GM19467 (cell line): ENCODE results near the gene KIAA0825.

Source experiments
- ATAC-seq: cut with Tn5 transposase; IDR thresholded peaks from one replicate; pipeline ENCODE4 v1.9.1; 2021; ENCODE audit warnings: mild to moderate bottlenecking, moderate library complexity; ENCODE audit not compliant: unreplicated experiment

The KIAA0825 gene

DNA sequence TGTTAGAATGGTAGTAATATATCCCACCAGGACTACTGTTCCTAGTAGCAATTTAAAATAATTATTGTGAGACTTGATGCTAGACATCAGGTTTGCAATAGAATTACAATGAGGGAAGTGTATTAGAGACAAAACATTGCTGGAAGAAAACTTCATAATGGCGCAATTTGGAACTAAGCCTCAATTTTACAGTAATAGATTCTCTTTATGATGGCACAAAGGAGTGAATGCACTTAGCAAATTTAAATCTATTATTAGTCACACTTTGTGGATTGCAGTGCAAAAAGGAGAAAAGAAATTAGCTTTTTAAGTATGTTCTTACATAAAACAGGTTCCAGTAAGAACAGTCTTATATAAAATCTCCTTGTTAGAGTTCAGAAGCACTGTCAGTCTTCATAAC lies 358.3 kb downstream of the KIAA0825 start:
- no peak for ATAC-seq

DNA sequence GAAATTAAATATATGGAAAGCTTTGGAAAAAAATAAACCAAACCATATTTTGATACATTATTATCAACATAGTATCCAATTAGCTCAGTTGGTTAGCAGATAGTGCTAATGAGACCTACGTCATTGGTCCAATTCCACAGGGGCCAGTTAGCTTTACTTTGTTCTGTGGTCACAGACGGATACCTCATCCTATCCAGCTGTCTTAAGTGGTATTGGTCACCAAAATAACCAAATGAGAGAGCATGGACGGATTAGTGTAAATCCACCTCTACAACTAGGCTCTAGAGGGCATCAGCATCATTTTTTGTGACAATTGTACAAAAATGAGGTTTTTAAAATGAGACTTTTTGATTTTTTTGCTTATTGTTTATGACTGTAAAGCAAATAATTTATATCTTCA lies 364.2 kb downstream of the KIAA0825 start:
- ATAC-seq = no peak

DNA sequence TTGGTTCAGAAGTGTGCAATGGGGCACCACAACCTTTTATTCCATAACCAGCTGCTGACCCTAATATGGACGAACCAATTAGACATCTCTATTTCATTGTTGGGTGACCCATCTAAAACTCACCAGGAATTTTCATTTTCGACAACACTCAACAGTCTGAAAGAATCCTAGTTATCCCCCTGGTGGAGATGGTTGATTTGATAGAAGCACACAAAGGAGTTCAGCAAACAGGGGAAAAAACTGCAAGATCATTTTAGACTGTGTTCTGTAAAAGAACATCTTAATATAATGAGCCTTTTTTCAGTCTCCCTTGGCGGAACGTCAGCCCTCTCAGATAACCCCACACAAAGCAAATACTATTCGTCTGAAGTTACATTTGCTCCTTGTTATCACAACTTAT lies 367.4 kb downstream of the KIAA0825 start:
- no peak for ATAC-seq

- no peak for ATAC-seq
Measured at GRCh38 chr5:94249430-94249829, 369.0 kb downstream of the KIAA0825 start.

DNA sequence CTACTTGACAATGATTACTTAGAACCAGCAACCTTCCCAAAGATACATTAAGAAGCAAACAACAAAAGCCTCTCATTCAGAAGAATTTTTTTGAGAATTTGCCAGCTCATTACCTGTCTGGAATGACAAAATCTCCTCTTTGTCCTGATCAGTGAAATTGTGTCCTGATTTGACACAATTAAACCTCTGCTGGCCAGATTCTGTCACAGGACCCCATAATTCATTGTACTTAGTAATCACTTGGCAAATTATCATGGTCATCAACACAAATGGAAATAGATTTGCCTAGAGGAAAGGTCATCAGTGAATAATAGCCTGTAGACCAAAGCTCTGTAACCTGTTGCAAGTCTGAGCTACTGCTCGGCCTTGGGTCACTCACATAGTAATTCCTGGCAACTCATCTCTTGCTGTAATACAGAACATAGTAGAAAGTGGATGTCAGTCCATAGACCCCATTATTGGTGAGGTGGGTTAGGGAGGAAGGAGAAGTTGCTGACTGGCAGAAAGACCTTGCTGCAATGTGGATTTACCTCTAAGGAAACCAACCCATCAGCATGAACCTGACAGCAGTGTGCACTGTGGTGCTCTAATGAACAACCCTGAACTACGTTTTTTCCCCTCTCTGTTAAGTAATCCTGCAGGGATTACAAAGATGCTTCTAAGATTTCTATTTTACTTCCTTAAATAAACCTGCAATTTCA lies 370.1 kb downstream of the KIAA0825 start:
- no peak for ATAC-seq

DNA sequence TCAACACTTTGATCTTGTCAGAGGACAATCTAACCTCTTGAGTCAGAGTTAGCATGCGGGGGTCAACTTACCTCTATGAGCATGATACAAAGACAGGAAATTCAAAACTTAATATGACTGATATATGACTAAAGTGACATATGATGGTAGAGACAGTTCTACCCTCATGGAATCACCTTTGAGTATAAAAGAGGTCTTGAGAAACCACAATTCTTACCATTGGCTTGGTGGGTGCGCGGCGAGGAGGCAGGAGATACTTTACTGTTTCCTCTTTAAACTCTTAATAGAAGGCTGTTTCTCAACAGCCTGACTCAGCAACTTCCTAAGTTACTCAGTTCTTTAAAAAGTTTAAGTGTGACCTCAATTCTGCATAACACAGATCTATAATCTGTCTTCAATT lies 372.8 kb downstream of the KIAA0825 start:
- ATAC-seq = no peak

DNA sequence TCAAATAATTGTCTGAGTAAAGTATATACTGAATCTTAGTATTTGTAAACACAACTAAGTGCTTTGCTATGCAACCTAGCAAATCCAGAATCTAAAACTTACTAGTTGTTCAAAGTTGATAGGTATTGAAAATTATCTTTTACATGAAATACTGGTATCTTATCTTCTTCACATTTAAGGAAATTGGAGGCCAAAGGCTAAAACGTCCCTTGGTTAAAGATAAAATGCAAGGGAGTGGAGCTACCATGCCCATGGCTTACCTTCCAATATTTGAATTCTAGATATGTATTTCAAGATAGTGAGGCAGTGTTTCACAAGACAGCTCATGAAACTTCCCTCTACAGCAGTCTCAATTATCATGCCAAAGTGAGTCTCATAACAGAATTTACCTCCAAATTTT lies 373.5 kb downstream of the KIAA0825 start:
- ATAC-seq = no peak

DNA sequence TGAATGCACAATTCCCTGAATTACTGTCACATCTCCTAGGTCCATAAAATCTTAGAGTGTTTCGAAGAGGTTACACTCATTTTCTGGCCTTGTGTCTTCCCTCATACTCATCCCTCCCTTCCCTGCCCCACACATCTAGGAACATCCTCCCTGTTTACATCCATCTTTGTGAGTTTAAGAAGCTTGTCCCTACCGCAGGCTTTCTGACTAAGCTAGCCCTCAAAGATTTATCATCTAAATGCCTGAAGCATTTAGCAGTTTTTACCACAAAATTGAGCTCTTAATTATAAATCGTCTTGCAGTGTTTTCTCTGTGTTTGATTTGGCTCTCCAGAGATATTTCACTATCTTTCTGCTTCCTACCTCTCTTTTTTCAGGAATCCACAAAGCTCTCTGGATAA lies 374.8 kb downstream of the KIAA0825 start:
- no peak for ATAC-seq

- no peak for ATAC-seq
Measured at GRCh38 chr5:94240993-94241651, 377.3 kb downstream of the KIAA0825 start.

DNA sequence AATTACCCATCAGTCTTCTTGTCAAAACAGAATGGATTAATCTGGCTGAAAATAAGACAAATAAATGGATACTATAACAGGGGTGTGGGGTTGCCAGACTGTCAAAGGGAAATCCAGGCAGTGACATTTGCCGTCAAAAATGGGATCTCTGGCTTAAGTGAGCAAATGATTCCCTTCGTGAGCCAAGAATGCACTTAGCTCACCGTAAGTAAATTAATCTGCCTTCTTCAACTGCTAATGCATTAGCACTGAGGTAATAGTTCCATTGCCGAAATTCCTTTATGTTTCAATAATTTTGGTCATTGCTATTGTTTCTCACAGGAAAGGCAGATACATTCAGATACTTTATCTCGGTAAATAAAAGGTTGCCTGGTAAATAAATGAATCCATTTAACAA lies 377.8 kb downstream of the KIAA0825 start:
- ATAC-seq = no peak

- no peak for ATAC-seq
Measured at GRCh38 chr5:94240134-94240533, 378.3 kb downstream of the KIAA0825 start.

DNA sequence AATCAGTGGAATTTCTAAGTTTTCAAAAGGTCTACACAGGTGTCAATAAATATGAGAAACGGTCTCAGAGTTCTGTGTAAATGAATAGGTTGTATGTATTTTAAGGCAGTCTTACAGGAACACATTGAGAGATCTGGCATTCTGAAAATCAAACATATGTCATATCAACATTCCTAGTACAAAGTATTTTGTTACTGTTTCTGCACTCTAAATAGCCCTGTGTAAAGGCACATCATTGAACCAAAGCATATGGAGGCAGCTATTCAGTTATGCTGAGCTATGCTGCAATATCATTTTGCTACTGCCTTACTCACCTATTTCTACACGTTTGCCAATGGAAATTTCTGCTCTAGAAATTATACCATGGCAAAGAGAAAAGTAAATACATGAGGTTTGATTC lies 379.1 kb downstream of the KIAA0825 start:
- ATAC-seq = no peak

DNA sequence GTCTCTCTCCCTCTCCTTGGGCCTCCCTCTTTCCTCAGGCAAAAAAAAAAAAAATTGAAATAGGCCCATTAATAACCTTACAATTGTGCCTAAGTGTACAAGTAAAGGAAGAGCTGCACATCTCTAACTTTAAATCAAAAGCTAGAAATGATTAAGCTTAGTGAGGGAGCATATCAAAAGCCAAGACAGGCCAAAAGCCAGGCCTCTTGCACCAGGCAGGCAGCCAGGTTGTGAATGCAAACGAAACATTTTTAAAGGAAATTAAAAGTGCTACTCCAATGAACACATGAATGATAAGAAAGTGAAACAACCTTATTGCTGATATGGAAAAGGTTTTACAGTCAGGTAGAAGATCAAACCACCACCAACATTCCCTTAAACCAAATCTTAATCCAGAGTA lies 383.4 kb downstream of the KIAA0825 start:
- ATAC-seq = no peak

- ATAC-seq = no peak
Measured at GRCh38 chr5:94228791-94229190, 389.6 kb downstream of the KIAA0825 start.

DNA sequence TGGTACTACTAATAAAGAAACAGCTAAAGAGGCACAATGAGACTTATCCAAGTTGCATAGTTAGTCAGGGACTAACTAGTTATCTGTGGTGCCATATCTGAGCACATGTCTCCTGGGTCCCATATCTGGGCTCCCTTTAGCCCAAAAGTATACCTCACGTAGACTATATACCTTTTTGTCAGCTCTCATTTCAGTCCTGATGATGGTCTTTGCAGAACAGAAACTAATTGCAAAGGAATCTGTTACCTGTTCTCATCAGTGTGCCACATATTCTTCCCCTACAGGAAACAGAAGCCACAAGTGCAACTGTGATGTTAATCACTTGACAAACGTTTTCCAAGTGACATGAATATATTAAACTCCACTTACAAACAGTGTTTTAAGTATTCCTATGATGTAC lies 395.2 kb downstream of the KIAA0825 start:
- no peak for ATAC-seq

GRCh38 chr5:94218374-94218773 lies 400.0 kb downstream of the KIAA0825 start:
- no peak for ATAC-seq

- no peak for ATAC-seq
Measured at GRCh38 chr5:94217745-94218144, 400.7 kb downstream of the KIAA0825 start.

DNA sequence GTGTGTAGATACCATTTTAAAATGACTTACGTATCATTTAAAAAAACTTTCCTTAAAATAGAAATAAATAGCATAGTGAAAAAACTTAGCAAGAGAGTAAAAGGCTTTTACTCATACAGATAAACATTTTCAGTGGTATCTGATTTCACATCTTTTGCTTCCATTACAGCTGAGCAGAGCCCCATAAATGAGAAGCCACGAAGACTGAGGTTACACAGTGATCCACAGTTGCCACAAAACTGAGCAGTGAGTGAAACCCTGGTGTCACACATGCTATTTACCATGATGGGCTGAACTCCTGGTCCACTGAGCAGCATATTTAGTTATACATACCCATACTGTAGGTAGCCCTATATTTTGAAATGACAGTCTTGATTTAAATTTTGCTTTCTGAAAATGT lies 401.2 kb downstream of the KIAA0825 start:
- no peak for ATAC-seq

DNA sequence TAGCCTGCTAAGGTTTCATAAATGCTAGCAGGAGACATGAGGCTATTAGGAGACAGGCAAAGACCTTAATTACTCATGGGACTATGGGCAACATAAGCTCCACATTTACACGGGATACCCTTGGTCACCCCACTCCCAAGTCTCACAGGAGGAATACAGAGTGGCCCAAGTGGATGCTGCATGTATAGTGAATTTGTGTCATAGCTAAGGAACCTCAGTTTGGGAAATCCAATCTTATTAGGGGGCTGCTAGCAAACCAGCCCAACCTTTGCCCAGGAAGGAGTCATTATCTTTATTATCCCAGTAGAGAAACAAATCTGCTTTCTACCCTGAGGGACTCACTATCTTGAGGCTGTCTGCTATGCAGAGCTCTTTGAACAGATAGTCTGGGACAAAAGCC lies 405.9 kb downstream of the KIAA0825 start:
- no peak for ATAC-seq

DNA sequence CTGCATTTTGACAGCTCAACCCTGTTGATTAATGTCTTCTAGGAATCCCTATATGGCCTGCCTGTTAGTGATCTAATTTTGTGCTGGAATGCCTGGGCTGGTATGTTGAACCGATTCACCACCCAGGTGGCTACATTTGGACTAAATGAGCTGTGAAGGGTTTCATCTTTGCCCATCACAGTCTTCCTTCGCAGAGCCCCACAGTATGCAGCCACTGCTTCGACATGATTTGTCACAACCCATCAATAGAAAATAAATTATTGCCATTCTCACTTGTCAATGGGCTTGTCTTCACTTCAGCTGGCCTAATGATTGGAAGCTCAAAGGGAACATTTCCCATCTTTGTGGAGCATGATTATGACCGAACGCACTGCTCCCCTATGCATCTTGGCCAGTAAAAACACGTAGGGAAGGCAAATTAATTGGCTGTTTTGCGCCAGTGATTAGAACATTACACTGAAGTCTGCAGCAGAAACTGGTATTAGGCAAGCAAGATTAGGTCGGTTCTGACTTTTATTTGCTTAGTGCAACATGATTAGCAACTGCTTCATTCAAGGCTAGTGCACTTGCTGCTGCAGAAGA lies 408.5 kb downstream of the KIAA0825 start:
- ATAC-seq = no peak

- ATAC-seq = no peak
Measured at GRCh38 chr5:94209272-94209671, 409.1 kb downstream of the KIAA0825 start.

DNA sequence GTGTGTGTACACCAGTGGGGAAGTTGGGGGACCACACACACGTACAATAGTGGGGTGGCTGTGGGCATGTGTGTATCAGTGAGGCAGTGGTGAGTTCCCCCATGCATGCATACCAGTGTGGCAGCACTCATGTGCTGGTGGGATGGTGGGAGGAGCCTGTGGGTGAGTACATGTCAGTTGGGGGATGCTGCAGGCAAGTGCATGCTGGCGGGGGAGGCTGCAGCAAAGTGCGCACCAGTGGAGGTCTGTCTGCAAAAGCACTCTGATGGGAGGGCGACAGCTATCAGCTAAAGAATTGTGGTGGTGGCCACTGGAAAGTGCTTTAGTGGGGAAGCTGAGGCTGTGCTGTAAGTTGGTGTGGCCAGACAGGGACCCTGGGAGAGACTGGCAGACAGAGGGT lies 418.8 kb downstream of the KIAA0825 start:
- ATAC-seq = no peak
